H1 (cell line): ENCODE results near the gene NT5DC1. TPM values are rescaled to one million over a fixed set of nuclear protein-coding genes. Genes with fewer than 3 reads are reported as not detected.

Experiments
- CREB1 ChIP-seq: IDR thresholded peaks from 2 replicates; pipeline ENCODE4 v1.6.1; 2012; ENCODE audit warnings: inconsistent platforms
- EP300 ChIP-seq, 2 experiments: IDR thresholded peaks; 1 replicate in 1 of 2; 2 replicates in 1 of 2; pipeline ENCODE4 v1.6.1; 2011 to 2012; ENCODE audit warnings: low read depth in 2 of 2, low read length in 2 of 2, mild to moderate bottlenecking in 2 of 2, borderline replicate concordance in 1 of 2, inconsistent platforms in 1 of 2, moderate library complexity in 1 of 2
- RXRA ChIP-seq: IDR thresholded peaks from 2 replicates; pipeline ENCODE4 v1.6.1; 2011; ENCODE audit warnings: low read depth, mild to moderate bottlenecking, low read length, moderate library complexity; ENCODE audit not compliant: insufficient read depth
- TAF7 ChIP-seq: optimal IDR thresholded peaks from 2 replicates; pipeline ENCODE3; 2011; ENCODE audit warnings: low read depth, mild to moderate bottlenecking, inconsistent platforms, low read length, moderate library complexity, borderline replicate concordance
- polyA plus RNA-seq, 7 experiments: library from polyadenylated mRNA; depleted of rRNA in 3 of 7; stranded (reverse) in 5 of 7; unstranded in 2 of 7; fragments of >200 nt in 5 of 7; fragments of 200-250 nt in 2 of 7; gene quantifications; 1 replicate in 5 of 7; 2 replicates in 1 of 7; 4 replicates in 1 of 7; pipeline versions ENCODE4 v1.2.1 to v1.2.3, GENCODE V29; 2011 to 2013; ENCODE audit warnings: missing spikeins in 2 of 7, mixed read lengths in 2 of 7
- total RNA-seq: library from RNA; stranded (reverse); fragmentation: NEBNext Ultra II Directional; extraction: Animal tissue kit (Norgen Biotek cat#: 25700); gene quantifications from 2 replicates; pipeline ENCODE4 v1.2.1, GENCODE V29; 2021
- TF ChIP-seq, protein P1 (sequence below): IDR thresholded peaks from 2 replicates; pipeline ENCODE4 v1.6.1; 2011; ENCODE audit warnings: low read depth, mild to moderate bottlenecking, low read length; ENCODE audit not compliant: insufficient read depth
- TF ChIP-seq, protein P2 (sequence below): IDR thresholded peaks from 2 replicates; pipeline ENCODE4 v1.6.1; 2012; ENCODE audit warnings: low read length, inconsistent platforms

NT5DC1 gene
- total and polyA plus RNA-seq, 2 of the 8 experiments (the other 6 are each of a cell fraction or from before 2014, with no cell fraction given): 25.3 to 72.7 TPM

DNA sequence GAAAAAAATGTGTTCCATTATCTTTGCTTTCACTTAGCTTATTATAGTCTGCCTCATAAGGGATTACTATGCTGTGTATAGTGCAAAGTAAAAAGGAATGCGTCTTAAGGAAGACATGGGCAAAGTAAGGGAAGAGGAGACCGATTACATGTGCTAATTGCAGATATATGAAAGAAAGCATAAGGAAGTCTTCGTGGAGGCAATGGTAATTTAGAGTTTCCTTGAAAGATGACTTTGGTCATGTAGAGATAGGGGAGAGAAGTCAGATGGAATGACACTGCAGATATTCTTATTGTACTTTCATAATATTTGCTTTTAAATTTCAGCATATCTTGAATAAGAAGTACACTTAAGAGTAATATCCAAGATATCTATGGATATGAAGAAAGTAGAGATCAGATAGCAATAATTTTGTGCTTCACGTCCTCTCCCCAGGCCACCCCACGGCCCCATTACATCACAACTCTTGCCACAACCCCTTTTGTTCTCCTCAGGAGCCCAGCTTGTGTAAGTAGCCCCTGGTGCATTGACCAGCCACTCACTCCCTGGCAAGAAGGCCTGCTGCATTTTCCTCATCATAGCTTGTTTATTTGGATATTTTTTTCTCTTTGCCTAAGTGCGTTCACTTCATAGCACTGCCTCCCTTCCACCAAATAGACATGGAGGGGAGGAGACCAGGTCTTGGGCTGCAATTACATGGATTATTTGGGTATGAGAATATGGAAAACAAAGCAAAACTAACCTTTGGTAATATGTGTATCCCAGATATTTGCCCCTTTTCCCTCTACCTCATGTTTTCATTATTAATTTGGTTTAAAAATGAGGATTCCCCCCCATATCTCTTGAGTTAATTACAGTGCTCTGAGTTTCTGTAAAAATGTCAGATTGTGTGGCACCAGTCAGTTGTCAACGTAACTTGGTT, 56.0 kb downstream of the NT5DC1 start (continued):
- no peak for TF ChIP-seq TAF7
- TF ChIP-seq, protein P1, sequence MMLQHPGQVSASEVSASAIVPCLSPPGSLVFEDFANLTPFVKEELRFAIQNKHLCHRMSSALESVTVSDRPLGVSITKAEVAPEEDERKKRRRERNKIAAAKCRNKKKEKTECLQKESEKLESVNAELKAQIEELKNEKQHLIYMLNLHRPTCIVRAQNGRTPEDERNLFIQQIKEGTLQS: no peak
- TF ChIP-seq EP300 (IDR thresholded peaks at IDR 0.05; ENCODE audit: borderline replicate concordance in 1 of 2, low read depth in 2 of 2, low read length in 2 of 2): no peak
- TF ChIP-seq, protein P2, sequence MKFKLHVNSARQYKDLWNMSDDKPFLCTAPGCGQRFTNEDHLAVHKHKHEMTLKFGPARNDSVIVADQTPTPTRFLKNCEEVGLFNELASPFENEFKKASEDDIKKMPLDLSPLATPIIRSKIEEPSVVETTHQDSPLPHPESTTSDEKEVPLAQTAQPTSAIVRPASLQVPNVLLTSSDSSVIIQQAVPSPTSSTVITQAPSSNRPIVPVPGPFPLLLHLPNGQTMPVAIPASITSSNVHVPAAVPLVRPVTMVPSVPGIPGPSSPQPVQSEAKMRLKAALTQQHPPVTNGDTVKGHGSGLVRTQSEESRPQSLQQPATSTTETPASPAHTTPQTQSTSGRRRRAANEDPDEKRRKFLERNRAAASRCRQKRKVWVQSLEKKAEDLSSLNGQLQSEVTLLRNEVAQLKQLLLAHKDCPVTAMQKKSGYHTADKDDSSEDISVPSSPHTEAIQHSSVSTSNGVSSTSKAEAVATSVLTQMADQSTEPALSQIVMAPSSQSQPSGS: no peak
- TF ChIP-seq CREB1: no peak
- no peak for TF ChIP-seq RXRA
